GM12878 (cell line): ENCODE measurements around the gene ABCC11. TPM values are rescaled to one million over a fixed set of nuclear protein-coding genes. Genes with fewer than 3 reads are reported as not detected.

Experiments
- ATAC-seq: fragments of 200-7000 bp; cut with Tn5 transposase; 3 replicates; pipeline ENCODE4 v1.9.1; 2020; ENCODE audit warnings: mild to moderate bottlenecking, moderate library complexity
- BruUV-seq: library from RNA; stranded (reverse); fragments of 400-500 nt; replicated peaks from 2 replicates; lab custom pipeline; 2021; lab: Mats Ljungman, UMichigan
- CTCF ChIA-PET: fragments of 300-600 bp; sonication (Branson Sonifier 250); formaldehyde crosslinking; extraction: SDS; loops from one replicate; lab custom pipeline; 2021; ENCODE audit warnings: inconsistent platforms; lab: Yijun Ruan, JAX
- POLR2A ChIA-PET: fragments of 350-600 bp; formaldehyde crosslinking; extraction: SDS; loops from one replicate; lab custom pipeline; 2021; ENCODE audit warnings: inconsistent platforms; lab: Charles Lee
- RAD21 ChIA-PET: fragments of 300-600 bp; sonication (Branson Sonifier 250); formaldehyde crosslinking; loops from one replicate; lab custom pipeline; 2023; ENCODE audit warnings: antibody characterized with exemption; ENCODE audit not compliant: unreplicated experiment; lab: Charles Lee
- SMC1A ChIA-PET: fragments of 300-600 bp; sonication (Branson Sonifier 250); formaldehyde crosslinking; loops from one replicate; lab custom pipeline; 2023; ENCODE audit not compliant: unreplicated experiment, uncharacterized antibody; lab: Charles Lee
- DNase-seq: peaks from one replicate; pipeline ENCODE4 v3.0.0-alpha.2; 2011; ENCODE audit warnings: low read depth, low spot score
- FAIRE-seq: peaks from 3 replicates; lab custom pipeline; 2011; peaks lifted over from hg19 to GRCh38; lab: Jason Lieb, UNC
- H2AFZ ChIP-seq: 2 replicates; pipeline ENCODE4 v1.6.0; 2011; ENCODE audit warnings: low read depth, low read length, control low read depth; ENCODE audit not compliant: control insufficient read depth
- H3K27ac ChIP-seq: 2 replicates; pipeline ENCODE4 v1.5.1; 2011; ENCODE audit warnings: control low read depth; ENCODE audit not compliant: control insufficient read depth, insufficient read depth
- H3K27me3 ChIP-seq, 2 experiments: replicated peaks in 1 of 2; 2 replicates each; pipeline versions ENCODE4 v1.6.0 to v1.6.1; 2011; ENCODE audit warnings: low read length in 1 of 2; ENCODE audit not compliant: control insufficient read depth in 2 of 2, insufficient read depth in 2 of 2
- H3K36me3 ChIP-seq, 2 experiments: 2 replicates each; pipeline ENCODE4 v1.5.1; 2011; ENCODE audit warnings: low read length in 1 of 2; ENCODE audit not compliant: control insufficient read depth in 2 of 2, insufficient read depth in 2 of 2
- H3K4me1 ChIP-seq: 2 replicates; pipeline ENCODE4 v1.6.1; 2011; ENCODE audit warnings: mild to moderate bottlenecking, low read length, moderate library complexity, mixed read lengths; ENCODE audit not compliant: control insufficient read depth, insufficient read depth
- H3K4me2 ChIP-seq: 2 replicates; pipeline ENCODE4 v1.6.0; 2011; ENCODE audit warnings: control low read depth; ENCODE audit not compliant: control insufficient read depth, insufficient read depth
- H3K4me3 ChIP-seq: fragments of 200-600 bp; sonication (generic); 2 replicates; pipeline ENCODE4 v1.5.1; 2016
- H3K79me2 ChIP-seq: 2 replicates; pipeline ENCODE4 v1.6.0; 2011; ENCODE audit warnings: low read length; ENCODE audit not compliant: control insufficient read depth, insufficient read depth
- H3K9ac ChIP-seq: 2 replicates; pipeline ENCODE4 v1.8.0; 2011; ENCODE audit warnings: low read length, control low read depth, mixed read lengths; ENCODE audit not compliant: control insufficient read depth, insufficient read depth
- H3K9me3 ChIP-seq: replicated peaks from 3 replicates; pipeline ENCODE4 v1.5.1; 2011; ENCODE audit warnings: mild to moderate bottlenecking, low read length; ENCODE audit not compliant: control insufficient read depth, insufficient read depth
- H4K20me1 ChIP-seq: 2 replicates; pipeline ENCODE4 v1.6.0; 2011; ENCODE audit not compliant: control insufficient read depth, insufficient read depth
- ASH2L ChIP-seq: fragments of 300-600, 200-600 bp; sonication (generic); IDR thresholded peaks from 2 replicates; pipeline ENCODE4 v1.6.1; 2017; ENCODE audit warnings: low read depth, mild to moderate bottlenecking, borderline replicate concordance
- BRCA1 ChIP-seq: IDR thresholded peaks from 2 replicates; pipeline ENCODE4 v1.6.1; 2011; ENCODE audit warnings: low read depth, low read length, improper control_type of control experiment
- CEBPB ChIP-seq, 2 experiments: fragments of 150-350 bp in 1 of 2; IDR thresholded peaks; 2 replicates each; pipeline ENCODE4 v1.6.1; 2012 to 2014; ENCODE audit warnings: low read depth in 2 of 2, low read length in 2 of 2, borderline replicate concordance in 1 of 2, inconsistent platforms in 1 of 2
- NR2C2 ChIP-seq: IDR thresholded peaks from 2 replicates; pipeline ENCODE4 v1.6.1; 2011; ENCODE audit warnings: borderline replicate concordance, low read depth; ENCODE audit not compliant: control insufficient read depth, insufficient read length
- SMAD1 ChIP-seq: fragments of 450-650 bp; IDR thresholded peaks from 2 replicates; pipeline ENCODE4 v1.6.1; 2018; ENCODE audit warnings: mild to moderate bottlenecking, low read depth; ENCODE audit not compliant: partially characterized antibody
- WRNIP1 ChIP-seq: IDR thresholded peaks from 2 replicates; pipeline ENCODE4 v1.6.1; 2011; ENCODE audit warnings: low read depth, low read length, improper control_type of control experiment, borderline replicate concordance
- ZBED1 ChIP-seq: IDR thresholded peaks from 2 replicates; pipeline ENCODE4 v1.6.1; 2016; ENCODE audit warnings: borderline replicate concordance
- ZSCAN29 ChIP-seq: fragments of 450-650 bp; IDR thresholded peaks from 2 replicates; pipeline ENCODE4 v1.6.1; 2017; ENCODE audit warnings: mild to moderate bottlenecking, moderate library complexity
- WGBS: methylation state at CpG from one replicate; pipeline ENCODE4 v1.1.6; 2016; ENCODE audit warnings: low lambda C conversion rate; ENCODE audit not compliant: insufficient replicate concordance, insufficient coverage; ENCODE audit errors: missing lambda C conversion rate; 5-methylcytosine and 5-hydroxymethylcytosine counted together
- in situ Hi-C: fragments of 300-500 bp; cut with MboI; formaldehyde crosslinking; loops from 9 replicates; pipeline ENCODE4 v1.14.3; 2018; ENCODE audit warnings: mixed read lengths
- intact Hi-C: fragments of 100-400 bp; cut with micrococcal nuclease; formaldehyde crosslinking; loops from one replicate; pipeline ENCODE4 v1.14.2; 2022; ENCODE audit not compliant: unreplicated experiment
- polyA plus RNA-seq, 11 experiments: library from polyadenylated mRNA; depleted of rRNA in 4 of 11; unstranded in 6 of 11; stranded (reverse) in 5 of 11; fragments of >200 nt; fragmentation: Nextera tagmentation in 4 of 11; fragmentation: Illumina TruSeq in 1 of 11; extraction: Ambion mirVana in 4 of 11; extraction: Trizol in 1 of 11; gene quantifications; 1 replicate in 1 of 11; 2 replicates in 10 of 11; pipeline versions ENCODE4 v1.2.1 to v1.2.3, GENCODE V29; 2011 to 2016; ENCODE audit warnings: inconsistent platforms in 2 of 11, missing spikeins in 2 of 11, low read depth in 1 of 11
- total RNA-seq, 4 experiments: library from RNA; depleted of rRNA in 3 of 4; stranded (reverse); fragments of >200 nt in 3 of 4; fragmentation: Illumina TruSeq in 1 of 4; extraction: Trizol in 1 of 4; gene quantifications; 2 replicates each; pipeline versions ENCODE4 v1.2.1 to v1.2.3, GENCODE V29; 2013 to 2021
- TF ChIP-seq, protein P1 (sequence below): fragments of 450-650 bp; IDR thresholded peaks from 2 replicates; pipeline ENCODE4 v1.6.1; 2017; ENCODE audit warnings: mild to moderate bottlenecking, moderate library complexity
- TF ChIP-seq, protein P2 (sequence below): fragments of 450-650 bp; conservative IDR thresholded peaks from 2 replicates; pipeline ENCODE4 v1.6.1; 2017; ENCODE audit warnings: mild to moderate bottlenecking, moderate library complexity
- TF ChIP-seq, protein P3 (sequence below), 3 experiments: IDR thresholded peaks in 2 of 3; conservative IDR thresholded peaks in 1 of 3; 2 replicates each; pipeline ENCODE4 v1.5.1; 2011; ENCODE audit warnings: low read depth in 3 of 3, low read length in 3 of 3, mild to moderate bottlenecking in 3 of 3, control low read depth in 2 of 3, moderate library complexity in 2 of 3, inconsistent platforms in 1 of 3, mixed read lengths in 1 of 3; ENCODE audit not compliant: control insufficient read depth in 2 of 3, insufficient read depth in 1 of 3; ENCODE audit errors: extremely low read depth in 1 of 3
- TF ChIP-seq, protein P4 (sequence below): fragments of 450-650 bp; formaldehyde crosslinking; IDR thresholded peaks from 2 replicates; pipeline ENCODE4 v1.5.0; 2022; ENCODE audit warnings: mild to moderate bottlenecking, missing genetic modification characterization

The ABCC11 gene
- total and polyA plus RNA-seq, 10 of the 15 experiments (the other 5 are each of a cell fraction or from before 2014, with no cell fraction given) = 0.04 to 0.20 (median 0.10) TPM; not detected in 6

DNA sequence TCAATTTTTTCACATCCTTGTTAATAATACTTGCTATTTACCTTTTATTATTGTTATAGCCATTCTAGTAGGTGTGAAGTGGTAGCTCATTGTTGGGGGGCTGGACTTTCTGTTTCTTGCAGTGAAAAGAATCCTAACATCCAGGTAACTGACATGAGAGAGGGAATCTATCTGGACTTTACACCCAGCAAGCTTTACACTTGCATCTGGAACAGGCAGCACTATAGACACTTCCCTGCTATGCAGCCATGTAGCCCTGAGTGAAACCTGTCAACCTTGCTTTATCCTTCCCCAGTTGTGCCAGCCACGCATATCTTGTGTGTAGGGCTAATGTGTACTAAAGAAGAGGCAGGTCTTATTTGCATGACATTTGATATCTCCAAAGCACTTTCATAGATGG, 74.7 kb downstream of the ABCC11 start:
- in situ Hi-C loops = no loop called here
- ChIA-PET RAD21 (no interaction called here), SMC1A (no interaction called here), POLR2A (no interaction called here), CTCF (interaction anchor here (1.0 kb wide), 1 partner anchor 458 kb away, joined by 5 read pairs; no protein-coding TSS in a partner anchor)
- Histone ChIP-seq H4K20me1 (no peaks in the 10 kb centered on the region), H3K4me3 (no peak overlapping the region), H3K27ac (no peak overlapping the region), H3K9me3 (no peaks in the 10 kb centered on the region), H3K79me2 (no peaks in the 10 kb centered on the region), H3K9ac (no peak overlapping the region), H3K36me3 (no peaks in the 10 kb centered on the region), H3K4me1 (no peaks in the 10 kb centered on the region), H3K4me2 (no peak overlapping the region), H2AFZ (no peak overlapping the region), H3K27me3 (no peaks in the 10 kb centered on the region; a peak in 1 of 4 replicates)
- no peak for DNase-seq
- BruUV-seq = no TSS peak
- 0% methylated on average over 1 of the region's 1 CpG for WGBS
- TF ChIP-seq ZBED1 (no peak), SMAD1 (no peak), ZSCAN29 (no peak), BRCA1 (no peak), WRNIP1 (no peak), NR2C2 (no peak), ASH2L (no peak), CEBPB (IDR thresholded peaks at IDR 0.05; ENCODE audit: borderline replicate concordance in 1 of 2, low read depth in 2 of 2, low read length in 2 of 2) (no peak)
- TF ChIP-seq, protein P1, sequence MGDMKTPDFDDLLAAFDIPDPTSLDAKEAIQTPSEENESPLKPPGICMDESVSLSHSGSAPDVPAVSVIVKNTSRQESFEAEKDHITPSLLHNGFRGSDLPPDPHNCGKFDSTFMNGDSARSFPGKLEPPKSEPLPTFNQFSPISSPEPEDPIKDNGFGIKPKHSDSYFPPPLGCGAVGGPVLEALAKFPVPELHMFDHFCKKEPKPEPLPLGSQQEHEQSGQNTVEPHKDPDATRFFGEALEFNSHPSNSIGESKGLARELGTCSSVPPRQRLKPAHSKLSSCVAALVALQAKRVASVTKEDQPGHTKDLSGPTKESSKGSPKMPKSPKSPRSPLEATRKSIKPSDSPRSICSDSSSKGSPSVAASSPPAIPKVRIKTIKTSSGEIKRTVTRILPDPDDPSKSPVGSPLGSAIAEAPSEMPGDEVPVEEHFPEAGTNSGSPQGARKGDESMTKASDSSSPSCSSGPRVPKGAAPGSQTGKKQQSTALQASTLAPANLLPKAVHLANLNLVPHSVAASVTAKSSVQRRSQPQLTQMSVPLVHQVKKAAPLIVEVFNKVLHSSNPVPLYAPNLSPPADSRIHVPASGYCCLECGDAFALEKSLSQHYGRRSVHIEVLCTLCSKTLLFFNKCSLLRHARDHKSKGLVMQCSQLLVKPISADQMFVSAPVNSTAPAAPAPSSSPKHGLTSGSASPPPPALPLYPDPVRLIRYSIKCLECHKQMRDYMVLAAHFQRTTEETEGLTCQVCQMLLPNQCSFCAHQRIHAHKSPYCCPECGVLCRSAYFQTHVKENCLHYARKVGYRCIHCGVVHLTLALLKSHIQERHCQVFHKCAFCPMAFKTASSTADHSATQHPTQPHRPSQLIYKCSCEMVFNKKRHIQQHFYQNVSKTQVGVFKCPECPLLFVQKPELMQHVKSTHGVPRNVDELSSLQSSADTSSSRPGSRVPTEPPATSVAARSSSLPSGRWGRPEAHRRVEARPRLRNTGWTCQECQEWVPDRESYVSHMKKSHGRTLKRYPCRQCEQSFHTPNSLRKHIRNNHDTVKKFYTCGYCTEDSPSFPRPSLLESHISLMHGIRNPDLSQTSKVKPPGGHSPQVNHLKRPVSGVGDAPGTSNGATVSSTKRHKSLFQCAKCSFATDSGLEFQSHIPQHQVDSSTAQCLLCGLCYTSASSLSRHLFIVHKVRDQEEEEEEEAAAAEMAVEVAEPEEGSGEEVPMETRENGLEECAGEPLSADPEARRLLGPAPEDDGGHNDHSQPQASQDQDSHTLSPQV = no peak
- TF ChIP-seq, protein P2, sequence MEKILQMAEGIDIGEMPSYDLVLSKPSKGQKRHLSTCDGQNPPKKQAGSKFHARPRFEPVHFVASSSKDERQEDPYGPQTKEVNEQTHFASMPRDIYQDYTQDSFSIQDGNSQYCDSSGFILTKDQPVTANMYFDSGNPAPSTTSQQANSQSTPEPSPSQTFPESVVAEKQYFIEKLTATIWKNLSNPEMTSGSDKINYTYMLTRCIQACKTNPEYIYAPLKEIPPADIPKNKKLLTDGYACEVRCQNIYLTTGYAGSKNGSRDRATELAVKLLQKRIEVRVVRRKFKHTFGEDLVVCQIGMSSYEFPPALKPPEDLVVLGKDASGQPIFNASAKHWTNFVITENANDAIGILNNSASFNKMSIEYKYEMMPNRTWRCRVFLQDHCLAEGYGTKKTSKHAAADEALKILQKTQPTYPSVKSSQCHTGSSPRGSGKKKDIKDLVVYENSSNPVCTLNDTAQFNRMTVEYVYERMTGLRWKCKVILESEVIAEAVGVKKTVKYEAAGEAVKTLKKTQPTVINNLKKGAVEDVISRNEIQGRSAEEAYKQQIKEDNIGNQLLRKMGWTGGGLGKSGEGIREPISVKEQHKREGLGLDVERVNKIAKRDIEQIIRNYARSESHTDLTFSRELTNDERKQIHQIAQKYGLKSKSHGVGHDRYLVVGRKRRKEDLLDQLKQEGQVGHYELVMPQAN = no peak
- TF ChIP-seq, protein P3, sequence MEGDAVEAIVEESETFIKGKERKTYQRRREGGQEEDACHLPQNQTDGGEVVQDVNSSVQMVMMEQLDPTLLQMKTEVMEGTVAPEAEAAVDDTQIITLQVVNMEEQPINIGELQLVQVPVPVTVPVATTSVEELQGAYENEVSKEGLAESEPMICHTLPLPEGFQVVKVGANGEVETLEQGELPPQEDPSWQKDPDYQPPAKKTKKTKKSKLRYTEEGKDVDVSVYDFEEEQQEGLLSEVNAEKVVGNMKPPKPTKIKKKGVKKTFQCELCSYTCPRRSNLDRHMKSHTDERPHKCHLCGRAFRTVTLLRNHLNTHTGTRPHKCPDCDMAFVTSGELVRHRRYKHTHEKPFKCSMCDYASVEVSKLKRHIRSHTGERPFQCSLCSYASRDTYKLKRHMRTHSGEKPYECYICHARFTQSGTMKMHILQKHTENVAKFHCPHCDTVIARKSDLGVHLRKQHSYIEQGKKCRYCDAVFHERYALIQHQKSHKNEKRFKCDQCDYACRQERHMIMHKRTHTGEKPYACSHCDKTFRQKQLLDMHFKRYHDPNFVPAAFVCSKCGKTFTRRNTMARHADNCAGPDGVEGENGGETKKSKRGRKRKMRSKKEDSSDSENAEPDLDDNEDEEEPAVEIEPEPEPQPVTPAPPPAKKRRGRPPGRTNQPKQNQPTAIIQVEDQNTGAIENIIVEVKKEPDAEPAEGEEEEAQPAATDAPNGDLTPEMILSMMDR (IDR thresholded peaks at IDR 0.05 in 2 of 3, conservative IDR thresholded peaks at IDR 0.05 in 1 of 3; ENCODE audit: control insufficient read depth in 2 of 3, extremely low read depth in 1 of 3, insufficient read depth in 1 of 3, low read depth in 3 of 3, low read length in 3 of 3) = no peak
- TF ChIP-seq, protein P4, sequence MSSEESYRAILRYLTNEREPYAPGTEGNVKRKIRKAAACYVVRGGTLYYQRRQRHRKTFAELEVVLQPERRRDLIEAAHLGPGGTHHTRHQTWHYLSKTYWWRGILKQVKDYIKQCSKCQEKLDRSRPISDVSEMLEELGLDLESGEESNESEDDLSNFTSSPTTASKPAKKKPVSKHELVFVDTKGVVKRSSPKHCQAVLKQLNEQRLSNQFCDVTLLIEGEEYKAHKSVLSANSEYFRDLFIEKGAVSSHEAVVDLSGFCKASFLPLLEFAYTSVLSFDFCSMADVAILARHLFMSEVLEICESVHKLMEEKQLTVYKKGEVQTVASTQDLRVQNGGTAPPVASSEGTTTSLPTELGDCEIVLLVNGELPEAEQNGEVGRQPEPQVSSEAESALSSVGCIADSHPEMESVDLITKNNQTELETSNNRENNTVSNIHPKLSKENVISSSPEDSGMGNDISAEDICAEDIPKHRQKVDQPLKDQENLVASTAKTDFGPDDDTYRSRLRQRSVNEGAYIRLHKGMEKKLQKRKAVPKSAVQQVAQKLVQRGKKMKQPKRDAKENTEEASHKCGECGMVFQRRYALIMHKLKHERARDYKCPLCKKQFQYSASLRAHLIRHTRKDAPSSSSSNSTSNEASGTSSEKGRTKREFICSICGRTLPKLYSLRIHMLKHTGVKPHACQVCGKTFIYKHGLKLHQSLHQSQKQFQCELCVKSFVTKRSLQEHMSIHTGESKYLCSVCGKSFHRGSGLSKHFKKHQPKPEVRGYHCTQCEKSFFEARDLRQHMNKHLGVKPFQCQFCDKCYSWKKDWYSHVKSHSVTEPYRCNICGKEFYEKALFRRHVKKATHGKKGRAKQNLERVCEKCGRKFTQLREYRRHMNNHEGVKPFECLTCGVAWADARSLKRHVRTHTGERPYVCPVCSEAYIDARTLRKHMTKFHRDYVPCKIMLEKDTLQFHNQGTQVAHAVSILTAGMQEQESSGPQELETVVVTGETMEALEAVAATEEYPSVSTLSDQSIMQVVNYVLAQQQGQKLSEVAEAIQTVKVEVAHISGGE = no peak
- intact Hi-C loops = no loop called here
- FAIRE-seq = no peak
- ATAC-seq = no peak
